K562 (cell line): ENCODE results near the gene LAMTOR4. TPM values are rescaled to one million over a fixed set of nuclear protein-coding genes. Genes with fewer than 3 reads are reported as not detected.
A peak's percentile ranks its signal among the peaks of the same experiment; 100 is the strongest.

ENCODE experiments used
- ARID2 ChIP-seq: fragments of 450-650 bp; IDR thresholded peaks from 2 replicates; pipeline ENCODE4 v1.6.1; 2017; ENCODE audit warnings: antibody characterized with exemption, mild to moderate bottlenecking
- CHCHD3 ChIP-seq: fragments of 250-450 bp; sonication (Bioruptor Pico); IDR thresholded peaks from 2 replicates; pipeline ENCODE4 v2.1.2; 2022; ENCODE audit warnings: mild to moderate bottlenecking
- CXXC5 ChIP-seq: fragments of 250-450 bp; sonication (Bioruptor Pico); IDR thresholded peaks from 2 replicates; pipeline ENCODE4 v1.8.0; 2022; ENCODE audit warnings: inconsistent platforms, mild to moderate bottlenecking, moderate library complexity
- GTF2F1 ChIP-seq: IDR thresholded peaks from 2 replicates; pipeline ENCODE4 v1.6.1; 2011; ENCODE audit warnings: low read depth, low read length, improper control_type of control experiment
- MLX ChIP-seq, 2 experiments: fragments of 450-650 bp in 1 of 2; sonication (generic) in 1 of 2; formaldehyde crosslinking; conservative IDR thresholded peaks; 2 replicates each; pipeline versions ENCODE4 v1.4.0 to v1.8.1; 2020 to 2022; ENCODE audit warnings: mild to moderate bottlenecking in 1 of 2, missing genetic modification reagents in 1 of 2
- MXD1 ChIP-seq: fragments of 250-450 bp; sonication (Bioruptor Pico); IDR thresholded peaks from 2 replicates; pipeline ENCODE4 v1.8.0; 2021; ENCODE audit warnings: borderline replicate concordance, mild to moderate bottlenecking, moderate library complexity; ENCODE audit not compliant: poor library complexity, severe bottlenecking
- NELFE ChIP-seq: IDR thresholded peaks from 2 replicates; pipeline ENCODE4 v1.6.1; 2011; ENCODE audit warnings: mild to moderate bottlenecking; ENCODE audit not compliant: insufficient read depth, insufficient read length
- PHB2 ChIP-seq: fragments of 450-650 bp; IDR thresholded peaks from 2 replicates; pipeline ENCODE4 v1.6.1; 2017; ENCODE audit warnings: low read depth
- PHF21A ChIP-seq: fragments of 450-650 bp; IDR thresholded peaks from 2 replicates; pipeline ENCODE4 v1.6.1; 2017; ENCODE audit warnings: low read depth, borderline replicate concordance
- PTRF ChIP-seq: fragments of 450-650 bp; IDR thresholded peaks from 2 replicates; pipeline ENCODE4 v1.6.1; 2016; ENCODE audit warnings: mild to moderate bottlenecking, missing genetic modification characterization, missing compliant biosample characterization
- RFX7 ChIP-seq: fragments of 250-450 bp; sonication (Bioruptor Pico); IDR thresholded peaks from 2 replicates; pipeline ENCODE4 v1.5.1; 2021; ENCODE audit warnings: mild to moderate bottlenecking
- SIX5 ChIP-seq, 2 experiments: IDR thresholded peaks; 2 replicates each; pipeline ENCODE4 v1.6.1; 2011; ENCODE audit warnings: low read length in 2 of 2, borderline replicate concordance in 1 of 2, low read depth in 1 of 2, mild to moderate bottlenecking in 1 of 2, moderate library complexity in 1 of 2; ENCODE audit not compliant: insufficient read depth in 1 of 2
- SMARCA4 ChIP-seq: fragments of 450-650 bp; IDR thresholded peaks from 2 replicates; pipeline ENCODE4 v1.6.1; 2016
- SMC3 ChIP-seq: conservative IDR thresholded peaks from 2 replicates; pipeline ENCODE4 v1.6.1; 2011; ENCODE audit warnings: low read depth, low read length, improper control_type of control experiment; ENCODE audit not compliant: insufficient read depth
- THRB ChIP-seq: fragments of 450-650 bp; formaldehyde crosslinking; conservative IDR thresholded peaks from 2 replicates; pipeline ENCODE4 v1.4.0; 2022; ENCODE audit warnings: mild to moderate bottlenecking, missing genetic modification characterization
- ZC3H8 ChIP-seq: fragments of 450-650 bp; IDR thresholded peaks from 2 replicates; pipeline ENCODE4 v1.6.1; 2017
- polyA plus RNA-seq, 8 experiments: library from polyadenylated mRNA; depleted of rRNA in 4 of 8; stranded (reverse) in 5 of 8; unstranded in 3 of 8; fragments of >200 nt; fragmentation: Nextera tagmentation in 2 of 8; fragmentation: Illumina TruSeq in 1 of 8; extraction: Ambion mirVana in 2 of 8; extraction: Trizol in 1 of 8; gene quantifications; 2 replicates each; pipeline versions ENCODE4 v1.2.1 to v1.2.3, GENCODE V29; 2011 to 2014; ENCODE audit warnings: inconsistent platforms in 1 of 8, missing spikeins in 1 of 8
- total RNA-seq, 7 experiments: library from RNA; depleted of rRNA in 6 of 7; stranded (reverse); fragments of >200 nt in 6 of 7; fragmentation: Illumina TruSeq in 2 of 7; extraction: Trizol in 2 of 7; gene quantifications; 2 replicates each; pipeline versions ENCODE4 v1.2.1 to v1.2.3, GENCODE V29; 2011 to 2021; ENCODE audit warnings: low replicate concordance in 1 of 7
- TF ChIP-seq, protein P1 (sequence below), 3 experiments: fragments of 200-800 bp in 1 of 3; sonication (Bioruptor generic) in 1 of 3; sonication (generic) in 1 of 3; formaldehyde crosslinking in 1 of 3; IDR thresholded peaks; 2 replicates each; pipeline versions ENCODE4 v1.6.1 to v1.8.0; 2016 to 2022; ENCODE audit warnings: mild to moderate bottlenecking in 2 of 3, missing compliant biosample characterization in 2 of 3, missing genetic modification characterization in 2 of 3, missing genetic modification reagents in 1 of 3
- TF ChIP-seq, protein P2 (sequence below): fragments of 450-650 bp; IDR thresholded peaks from 2 replicates; pipeline ENCODE4 v1.6.1; 2014; ENCODE audit warnings: low read depth, mild to moderate bottlenecking, moderate library complexity, borderline replicate concordance
- TF ChIP-seq, protein P3 (sequence below): IDR thresholded peaks from 2 replicates; pipeline ENCODE4 v1.6.1; 2016; ENCODE audit warnings: missing genetic modification characterization, missing compliant biosample characterization

LAMTOR4 gene
- total and polyA plus RNA-seq, 9 of the 15 experiments (the other 6 are each of a cell fraction or from before 2014, with no cell fraction given), result 79.6 to 314 (median 195) TPM

- TF ChIP-seq MLX (CRISPR knock-in tag; conservative IDR thresholded peaks at IDR 0.05) (no peak), ZC3H8 (no peak), PHF21A (no peak), SIX5 (IDR thresholded peaks at IDR 0.05; ENCODE audit: borderline replicate concordance in 1 of 2, insufficient read depth in 1 of 2, low read depth in 1 of 2, low read length in 2 of 2) (no peak), SMC3 (peak; percentile 80), RFX7 (CRISPR knock-in tag) (no peak), MXD1 (no peak), PTRF (no peak), SMARCA4 (no peak), ARID2 (peak; percentile 77; the same call in 1 of the 2 replicates), CXXC5 (0 out of 2 replicates have a peak, but pooled peaks have one; percentile 46), PHB2 (peak; percentile 84), CHCHD3 (CRISPR knock-in tag) (no peak), NELFE (no peak), GTF2F1 (no peak), THRB (no peak)
- TF ChIP-seq, protein P1, sequence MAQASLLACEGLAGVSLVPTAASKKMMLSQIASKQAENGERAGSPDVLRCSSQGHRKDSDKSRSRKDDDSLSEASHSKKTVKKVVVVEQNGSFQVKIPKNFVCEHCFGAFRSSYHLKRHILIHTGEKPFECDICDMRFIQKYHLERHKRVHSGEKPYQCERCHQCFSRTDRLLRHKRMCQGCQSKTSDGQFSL (CRISPR knock-in tag; IDR thresholded peaks at IDR 0.05), result no peak
- TF ChIP-seq, protein P1 (tag; IDR thresholded peaks at IDR 0.05), result no peak
- TF ChIP-seq, protein P2, sequence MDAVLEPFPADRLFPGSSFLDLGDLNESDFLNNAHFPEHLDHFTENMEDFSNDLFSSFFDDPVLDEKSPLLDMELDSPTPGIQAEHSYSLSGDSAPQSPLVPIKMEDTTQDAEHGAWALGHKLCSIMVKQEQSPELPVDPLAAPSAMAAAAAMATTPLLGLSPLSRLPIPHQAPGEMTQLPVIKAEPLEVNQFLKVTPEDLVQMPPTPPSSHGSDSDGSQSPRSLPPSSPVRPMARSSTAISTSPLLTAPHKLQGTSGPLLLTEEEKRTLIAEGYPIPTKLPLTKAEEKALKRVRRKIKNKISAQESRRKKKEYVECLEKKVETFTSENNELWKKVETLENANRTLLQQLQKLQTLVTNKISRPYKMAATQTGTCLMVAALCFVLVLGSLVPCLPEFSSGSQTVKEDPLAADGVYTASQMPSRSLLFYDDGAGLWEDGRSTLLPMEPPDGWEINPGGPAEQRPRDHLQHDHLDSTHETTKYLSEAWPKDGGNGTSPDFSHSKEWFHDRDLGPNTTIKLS, result no peak
- TF ChIP-seq, protein P3, sequence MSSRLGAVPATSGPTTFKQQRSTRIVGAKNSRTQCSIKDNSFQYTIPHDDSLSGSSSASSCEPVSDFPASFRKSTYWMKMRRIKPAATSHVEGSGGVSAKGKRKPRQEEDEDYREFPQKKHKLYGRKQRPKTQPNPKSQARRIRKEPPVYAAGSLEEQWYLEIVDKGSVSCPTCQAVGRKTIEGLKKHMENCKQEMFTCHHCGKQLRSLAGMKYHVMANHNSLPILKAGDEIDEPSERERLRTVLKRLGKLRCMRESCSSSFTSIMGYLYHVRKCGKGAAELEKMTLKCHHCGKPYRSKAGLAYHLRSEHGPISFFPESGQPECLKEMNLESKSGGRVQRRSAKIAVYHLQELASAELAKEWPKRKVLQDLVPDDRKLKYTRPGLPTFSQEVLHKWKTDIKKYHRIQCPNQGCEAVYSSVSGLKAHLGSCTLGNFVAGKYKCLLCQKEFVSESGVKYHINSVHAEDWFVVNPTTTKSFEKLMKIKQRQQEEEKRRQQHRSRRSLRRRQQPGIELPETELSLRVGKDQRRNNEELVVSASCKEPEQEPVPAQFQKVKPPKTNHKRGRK (tag), result peak; percentile 100
Measured at GRCh38 chr7:100130608-100131453, 17.9 kb upstream of the LAMTOR4 start (continued).
